T-helper 2 cell treated with Interferon-gamma antibody and Interleukin-4, amounts not matched to agents 100 ng/mL and 5 ng/mL, for 36 hours (primary cell): ENCODE data around the gene ZNF652. TPM values are rescaled to one million over a fixed set of nuclear protein-coding genes. Genes with fewer than 3 reads are reported as not detected.
"Not testable (repeated sequence)": the region's sequence is repeated elsewhere in the genome, so short reads cannot be mapped to it uniquely, and the experiment has no call there.

Source experiments
- intact Hi-C: fragments of 100-400 bp; cut with micrococcal nuclease; formaldehyde crosslinking; loops from one replicate; pipeline ENCODE4 v1.15.1; 2023
- total RNA-seq: library from RNA; stranded (reverse); gene quantifications from 2 replicates; pipeline ENCODE4 v1.2.3, GENCODE V29; 2022

Gene ZNF652
- total RNA-seq, 1 donor from 2014 or later, result 22.0 TPM

DNA sequence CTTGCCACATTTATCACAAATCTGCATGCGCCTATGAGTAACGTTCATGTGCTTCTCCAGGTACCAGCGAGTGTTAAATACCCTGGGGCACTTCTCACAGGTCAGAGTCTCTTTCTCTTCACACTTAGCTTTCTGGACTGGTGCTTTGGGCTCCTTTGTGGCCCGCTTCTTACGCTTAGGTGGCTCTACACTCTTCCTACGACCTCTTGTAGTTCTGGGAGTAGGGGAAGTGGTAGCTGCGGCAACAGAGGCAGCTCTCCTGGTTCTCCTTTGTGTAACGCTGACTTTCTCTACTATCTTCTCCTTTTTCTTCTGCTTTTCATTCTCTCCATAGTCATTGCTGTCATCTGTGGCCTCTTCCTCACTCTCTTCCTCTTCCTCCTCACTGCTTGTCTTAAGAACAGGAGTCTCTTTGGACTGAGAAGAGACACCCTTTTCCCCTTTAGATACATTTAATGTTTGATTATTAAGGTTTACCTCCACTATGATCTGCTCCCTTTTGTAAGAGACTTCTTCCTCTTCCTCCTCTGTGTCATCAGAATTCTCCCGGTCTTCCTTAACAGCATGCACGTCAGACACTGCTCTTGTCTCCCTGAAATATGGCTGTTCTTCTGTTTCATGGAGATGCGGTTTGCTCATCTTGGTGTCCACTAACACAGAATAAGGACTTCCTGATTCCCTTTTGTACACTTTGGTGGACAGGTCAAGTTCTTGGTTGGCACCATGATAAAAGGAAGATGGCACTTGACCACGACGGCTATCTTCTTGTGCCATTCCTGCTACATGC is 45.0 kb downstream of the ZNF652 start:
- intact Hi-C loops, result no loop called here

DNA sequence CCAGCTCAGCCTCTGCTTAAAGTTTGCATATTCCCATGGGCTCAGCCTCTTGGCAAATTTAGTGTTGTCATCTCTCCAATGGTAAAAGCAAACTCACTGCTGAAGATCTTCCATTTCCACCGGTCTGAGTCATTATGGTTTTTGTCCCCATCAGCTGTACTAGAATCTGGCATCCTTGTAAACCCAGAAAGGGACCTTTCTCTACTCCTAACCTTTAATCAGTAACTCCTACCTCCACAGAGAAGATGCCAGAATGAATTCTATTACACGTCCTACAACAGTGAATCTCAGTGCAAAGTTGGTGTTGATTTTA is 45.8 kb downstream of the ZNF652 start:
- intact Hi-C loops, result no loop called here

DNA sequence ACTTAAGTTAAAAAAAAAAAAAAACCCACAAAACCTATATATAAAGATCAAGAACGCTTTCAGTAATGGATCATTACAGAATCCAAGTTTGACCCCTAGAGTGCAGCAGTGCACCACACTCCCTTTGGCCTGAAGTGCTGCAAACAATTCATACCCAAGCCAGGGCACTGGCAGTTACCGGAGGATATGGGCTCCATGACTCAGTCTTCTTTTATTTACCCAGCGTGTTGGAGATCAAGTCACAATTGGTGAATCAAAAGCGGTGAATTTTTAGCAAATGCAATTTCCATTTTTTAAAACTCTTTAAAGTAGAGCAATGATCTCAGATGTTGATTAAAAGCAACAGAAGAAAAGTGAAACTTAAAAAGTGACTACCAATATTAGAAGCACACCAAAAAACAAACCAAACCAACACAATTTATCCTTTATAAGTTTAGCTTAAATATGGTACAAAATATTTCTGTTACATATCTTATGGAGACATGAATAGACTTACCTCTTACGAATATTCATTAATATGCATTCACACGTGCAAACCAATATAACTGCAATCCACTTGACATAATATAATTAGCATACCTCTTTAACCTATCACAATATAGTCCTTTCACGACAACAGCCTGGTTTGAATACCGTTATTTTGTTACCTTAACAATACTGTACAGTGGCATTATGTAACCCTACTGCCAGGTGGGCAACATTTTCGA is 46.3 kb downstream of the ZNF652 start:
- intact Hi-C loops, result loop anchor here (1.0 to 2.0 kb wide), 3 partner anchors 27 to 80 kb away; no protein-coding TSS in a partner anchor

DNA sequence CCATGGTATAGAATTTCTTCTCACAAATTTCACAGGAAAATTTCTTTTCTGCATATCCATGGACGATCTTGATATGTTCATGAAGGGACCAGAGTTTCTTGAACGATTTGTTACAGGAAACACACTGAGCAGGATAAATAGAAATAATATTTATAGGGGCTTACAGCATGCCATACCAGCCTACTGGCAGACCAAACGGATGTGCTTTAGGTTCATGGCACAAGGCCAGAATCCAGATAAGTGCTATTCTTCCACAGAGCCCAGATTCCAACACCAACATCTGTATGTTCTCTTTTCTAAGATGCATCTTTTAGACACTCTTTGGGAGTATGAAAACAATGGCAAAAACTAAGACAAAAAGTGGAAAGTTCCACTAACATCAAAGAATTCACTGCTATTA is 49.3 kb downstream of the ZNF652 start:
- intact Hi-C loops, result no loop called here

DNA sequence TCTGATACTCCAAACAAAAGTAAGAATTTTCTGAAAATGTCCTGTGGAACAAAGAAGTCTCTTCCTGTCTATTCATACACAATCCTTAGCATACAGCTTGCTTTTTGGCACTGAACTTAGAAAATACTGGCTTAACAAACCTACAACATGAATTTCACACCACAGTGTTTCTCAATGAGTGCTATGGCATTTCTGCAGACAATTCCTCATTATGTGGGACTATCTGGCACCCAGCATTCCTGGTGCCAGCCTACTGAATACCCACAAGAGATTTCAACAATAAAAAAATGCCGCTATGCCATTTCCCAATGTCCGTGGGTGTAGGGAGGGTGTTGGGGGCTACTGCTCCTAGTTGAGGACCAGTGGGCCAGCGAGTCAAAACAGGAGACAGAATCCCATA is 62.1 kb downstream of the ZNF652 start:
- intact Hi-C loops, result no loop called here

DNA sequence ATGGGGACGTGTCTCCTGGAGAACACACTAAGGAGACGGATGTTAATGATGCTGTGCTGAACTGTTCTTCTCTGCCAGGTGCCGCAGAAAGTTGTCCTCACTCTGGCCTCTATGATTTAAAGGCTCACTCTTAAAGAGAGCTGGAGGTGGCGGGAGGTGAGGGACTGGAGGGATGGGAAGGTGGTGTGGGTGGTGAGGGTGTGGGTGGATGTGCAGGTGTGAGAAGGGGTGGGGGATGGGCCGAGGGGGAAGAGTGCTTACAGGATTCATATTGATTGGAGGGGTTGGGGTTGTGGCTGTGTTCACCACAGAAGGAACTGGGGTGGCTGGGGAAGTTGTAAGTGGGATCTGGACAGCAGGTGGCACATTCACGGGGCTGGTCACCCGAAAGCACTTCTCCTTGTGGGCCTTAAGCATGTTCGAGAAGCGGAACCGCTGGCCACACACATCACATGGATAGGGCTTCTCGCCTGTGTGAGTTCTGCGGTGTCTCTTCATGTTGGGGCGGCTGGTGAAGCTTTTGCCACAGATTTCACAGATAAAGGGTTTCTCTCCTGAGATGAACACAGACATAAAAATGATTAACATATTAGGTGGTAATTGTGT is 63.6 kb downstream of the ZNF652 start:
- intact Hi-C loops, result no loop called here

DNA sequence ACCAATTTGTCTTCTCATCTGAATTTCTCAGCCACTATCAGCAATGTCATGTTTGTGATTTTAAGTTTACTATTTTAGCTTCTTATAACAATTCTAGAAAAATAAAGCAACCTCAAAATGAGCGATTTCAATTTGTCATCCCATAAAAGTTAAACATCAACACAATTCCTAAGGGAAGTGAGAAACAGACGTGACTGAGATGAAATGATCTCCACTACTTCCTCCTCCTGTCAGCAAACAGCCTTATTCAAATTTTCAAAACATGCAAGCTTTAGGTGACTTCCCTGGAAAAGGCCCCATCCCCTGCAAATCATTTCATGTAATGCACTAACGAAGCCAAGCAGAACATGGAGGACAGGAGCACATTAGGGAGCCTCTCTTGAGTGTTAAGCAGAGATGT is 64.9 kb downstream of the ZNF652 start:
- intact Hi-C loops, result no loop called here

DNA sequence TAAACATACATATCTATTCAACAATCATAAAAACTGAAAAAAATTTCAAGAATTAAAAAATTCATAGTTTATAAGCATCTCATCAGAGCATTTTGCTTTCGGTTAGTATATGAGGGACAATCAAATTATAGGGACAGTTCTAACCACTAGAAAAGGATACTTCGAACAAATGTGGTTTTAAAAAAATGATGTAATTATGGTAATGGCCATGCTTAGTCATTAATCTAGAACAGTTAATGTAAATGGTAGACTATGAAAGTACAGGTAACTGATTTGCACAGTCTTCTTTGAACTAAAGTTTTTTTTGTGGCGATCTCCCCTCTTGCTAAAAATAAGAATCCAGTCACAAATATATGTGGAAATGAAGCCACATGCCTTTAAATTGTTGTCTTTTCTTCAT is 67.9 kb downstream of the ZNF652 start:
- intact Hi-C loops, result no loop called here

DNA sequence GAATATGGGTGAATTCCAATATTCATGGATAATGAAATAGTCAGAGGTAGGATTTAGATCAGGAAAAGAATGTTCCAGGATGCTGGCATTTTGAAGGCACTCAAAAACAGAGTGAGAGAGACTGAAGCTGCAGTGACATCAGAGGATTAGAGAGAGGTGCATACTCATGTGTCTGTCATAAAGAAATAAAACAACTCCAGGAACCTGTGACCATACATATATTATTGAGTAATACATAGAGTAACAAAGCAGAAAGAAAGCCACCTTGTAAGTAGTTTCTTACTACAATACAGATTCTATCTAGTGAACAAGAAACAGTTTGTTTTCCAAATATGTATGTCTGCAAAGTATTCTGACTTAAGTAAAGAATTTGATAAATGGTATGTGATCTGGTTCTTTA is 69.1 kb downstream of the ZNF652 start:
- intact Hi-C loops, result no loop called here

DNA sequence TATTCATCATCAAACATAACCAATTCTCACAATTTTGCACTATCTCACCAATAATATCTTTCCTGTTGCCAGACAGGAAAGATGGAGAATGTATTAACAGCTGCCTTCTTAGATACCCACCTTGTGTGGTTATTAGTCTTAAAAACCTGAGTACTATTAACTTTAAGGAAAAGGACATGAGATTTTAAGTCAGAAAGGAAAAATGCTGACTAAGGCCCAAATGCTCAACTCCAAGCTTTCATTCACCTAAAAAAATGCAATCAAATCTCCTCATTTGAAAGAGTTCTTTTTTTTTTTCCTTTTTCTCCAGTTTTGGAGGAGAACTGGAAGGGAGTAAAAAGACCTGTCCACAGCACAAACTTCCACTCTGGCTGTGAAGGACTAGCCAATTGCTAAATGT is 70.1 kb downstream of the ZNF652 start:
- intact Hi-C loops, result no loop called here

DNA sequence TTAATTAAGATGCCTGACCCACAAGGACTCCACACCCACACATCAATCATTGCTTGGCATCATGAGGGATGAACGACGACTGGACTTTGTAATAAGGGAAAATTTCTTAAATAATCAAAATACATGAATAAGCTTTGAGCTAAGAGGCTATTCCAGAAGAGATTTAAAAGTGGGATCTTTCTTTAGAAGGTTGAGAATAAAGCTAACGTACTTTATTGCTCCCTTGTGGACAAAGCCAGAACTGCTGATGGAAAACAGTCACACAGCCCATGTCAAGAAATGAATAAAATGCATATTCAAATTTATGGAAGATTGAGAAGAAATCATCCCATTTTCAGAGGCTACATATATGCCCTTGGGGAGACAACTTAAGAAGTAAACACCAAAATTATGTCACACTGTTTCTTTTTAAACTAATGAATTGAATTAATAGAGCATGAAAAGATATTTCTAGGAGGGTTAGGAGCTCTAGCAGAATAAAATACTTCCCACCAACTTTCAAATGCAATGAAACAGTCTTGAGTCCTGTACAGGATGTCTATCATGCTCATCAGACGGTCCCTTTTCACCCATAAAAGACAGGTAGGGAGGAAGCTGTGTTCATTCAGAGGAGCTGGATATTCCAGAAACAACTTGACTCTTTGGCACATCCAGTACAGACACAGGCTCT is 71.2 kb downstream of the ZNF652 start:
- intact Hi-C loops, result no loop called here

DNA sequence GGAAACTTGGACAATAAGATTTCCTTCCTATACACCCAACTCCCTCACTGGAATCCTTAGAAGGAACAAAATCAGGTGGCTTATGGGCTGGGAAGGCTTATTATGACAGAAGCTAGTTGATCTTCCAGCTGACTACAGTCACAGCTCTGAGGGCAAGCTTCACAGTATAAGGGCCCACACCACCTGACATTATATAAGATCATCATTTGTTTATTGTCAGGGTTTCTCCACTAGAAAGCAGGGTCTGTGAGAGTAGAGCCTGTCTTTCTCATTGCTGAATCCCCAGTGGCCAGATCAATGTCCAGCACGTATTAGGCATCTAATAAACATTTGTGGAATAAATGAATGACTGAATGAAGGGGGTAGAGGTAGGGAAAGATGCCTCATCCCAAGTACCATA is 73.7 kb downstream of the ZNF652 start:
- intact Hi-C loops, result no loop called here

DNA sequence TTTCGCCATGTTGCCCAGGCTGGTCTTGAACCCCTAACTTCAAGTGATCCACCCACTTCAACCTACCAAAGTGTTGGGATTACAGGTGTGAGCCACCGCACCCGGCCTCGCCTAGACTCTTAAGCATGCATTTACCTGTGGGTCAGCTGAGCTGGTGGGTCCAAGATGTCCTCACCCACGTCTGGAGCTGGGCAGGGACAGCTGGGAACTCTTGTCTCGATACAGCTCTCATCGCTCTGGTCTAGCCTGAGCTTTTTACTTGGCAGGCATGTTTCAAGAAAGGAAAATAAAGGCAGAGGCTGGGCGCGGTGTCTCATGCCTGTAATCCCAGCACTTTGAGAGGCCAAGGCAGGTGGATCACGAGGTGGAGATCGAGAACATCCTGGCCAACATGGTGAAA is 74.6 kb downstream of the ZNF652 start:
- intact Hi-C loops, result no loop called here

DNA sequence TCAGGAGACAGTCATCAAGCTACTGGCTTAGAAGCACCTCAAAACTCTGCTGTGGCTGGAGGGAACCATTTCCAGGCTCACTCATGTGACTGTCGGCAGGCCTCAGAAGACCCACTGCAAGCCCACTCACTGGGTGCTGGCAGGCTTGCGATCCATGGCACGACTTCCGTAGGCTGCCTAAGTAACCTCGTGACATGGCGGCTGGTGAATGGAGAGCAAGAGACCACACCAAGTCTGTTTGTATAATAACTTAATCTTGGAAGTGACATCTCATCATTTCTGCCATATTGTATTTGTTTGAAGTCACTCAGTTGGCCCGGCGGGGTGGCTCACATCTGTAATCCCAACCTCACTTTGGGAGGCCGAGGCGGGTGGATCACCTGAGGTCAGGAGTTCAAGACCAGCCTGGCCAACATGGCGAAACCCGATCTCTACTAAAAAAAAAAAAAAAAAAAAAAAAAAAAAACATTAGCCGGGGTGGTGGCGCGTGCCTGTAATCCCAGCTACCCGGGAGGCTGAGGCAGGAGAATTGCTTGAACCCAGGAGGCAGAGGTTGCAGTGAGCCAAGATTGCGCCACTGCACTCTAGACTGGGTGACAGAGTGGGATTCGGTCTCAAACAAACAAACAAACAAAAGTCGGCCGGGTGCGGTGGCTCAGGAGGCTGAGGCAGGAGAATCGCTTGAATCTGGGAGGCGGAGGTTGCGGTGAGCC is 75.6 kb downstream of the ZNF652 start:
- intact Hi-C loops, result not testable (repeated sequence)

DNA sequence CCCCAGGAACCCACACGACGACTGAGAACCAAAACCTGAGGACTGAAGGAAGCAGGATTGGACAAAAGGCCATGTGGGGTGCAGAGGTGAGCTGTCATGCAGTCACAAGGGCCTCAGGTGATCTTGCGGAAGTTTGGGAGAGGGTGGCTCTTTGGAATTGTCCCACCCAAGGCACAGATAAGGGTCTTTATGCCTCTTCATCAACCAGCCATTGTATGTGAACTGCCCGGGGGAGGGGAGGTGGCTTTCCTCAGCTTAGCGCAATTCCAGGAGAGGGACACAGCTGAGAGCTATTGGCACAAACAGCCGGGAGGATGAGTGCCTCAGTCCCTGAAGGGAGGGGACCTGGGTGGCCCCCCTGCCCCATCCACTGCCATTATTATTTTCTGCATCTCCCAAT is 76.3 kb downstream of the ZNF652 start:
- intact Hi-C loops, result no loop called here

DNA sequence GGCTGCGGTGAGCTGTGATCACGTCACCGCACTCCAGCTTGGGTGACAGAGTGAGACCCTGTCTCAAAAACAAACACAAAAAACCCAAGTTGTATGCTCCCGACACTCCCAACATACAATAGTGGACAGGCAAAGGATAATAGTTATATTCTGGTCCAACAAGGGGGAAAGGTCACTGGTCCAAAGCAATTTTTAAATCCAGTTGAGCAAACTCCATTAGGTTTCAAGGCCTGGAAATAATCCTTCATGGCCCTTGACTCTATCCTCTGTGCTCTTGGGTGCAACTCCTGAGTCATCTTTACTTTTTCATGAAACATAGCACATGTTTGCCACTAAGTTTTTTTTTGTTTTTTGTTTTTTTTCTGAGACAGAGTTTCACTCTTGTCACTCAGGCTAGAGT is 81.1 kb downstream of the ZNF652 start:
- intact Hi-C loops, result no loop called here

DNA sequence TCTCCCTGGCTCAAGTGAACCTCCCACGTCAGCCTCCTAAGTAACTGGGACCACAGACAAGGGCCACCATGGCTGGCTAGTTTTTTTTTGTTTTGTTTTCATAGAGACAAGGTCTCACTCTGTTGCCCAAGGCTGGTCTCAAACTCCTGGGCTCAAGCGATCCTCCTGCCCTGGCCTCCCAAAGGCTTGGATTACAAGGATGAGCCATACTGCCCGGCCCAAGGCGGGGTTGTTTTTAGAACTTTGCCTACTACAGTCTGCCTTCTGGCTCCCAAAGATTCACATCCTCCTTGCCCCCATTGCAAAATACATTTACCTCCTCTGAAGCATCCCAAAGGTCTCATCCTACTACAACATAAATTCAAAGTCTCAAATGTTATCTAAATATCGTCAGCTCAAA is 82.0 kb downstream of the ZNF652 start:
- intact Hi-C loops, result no loop called here

DNA sequence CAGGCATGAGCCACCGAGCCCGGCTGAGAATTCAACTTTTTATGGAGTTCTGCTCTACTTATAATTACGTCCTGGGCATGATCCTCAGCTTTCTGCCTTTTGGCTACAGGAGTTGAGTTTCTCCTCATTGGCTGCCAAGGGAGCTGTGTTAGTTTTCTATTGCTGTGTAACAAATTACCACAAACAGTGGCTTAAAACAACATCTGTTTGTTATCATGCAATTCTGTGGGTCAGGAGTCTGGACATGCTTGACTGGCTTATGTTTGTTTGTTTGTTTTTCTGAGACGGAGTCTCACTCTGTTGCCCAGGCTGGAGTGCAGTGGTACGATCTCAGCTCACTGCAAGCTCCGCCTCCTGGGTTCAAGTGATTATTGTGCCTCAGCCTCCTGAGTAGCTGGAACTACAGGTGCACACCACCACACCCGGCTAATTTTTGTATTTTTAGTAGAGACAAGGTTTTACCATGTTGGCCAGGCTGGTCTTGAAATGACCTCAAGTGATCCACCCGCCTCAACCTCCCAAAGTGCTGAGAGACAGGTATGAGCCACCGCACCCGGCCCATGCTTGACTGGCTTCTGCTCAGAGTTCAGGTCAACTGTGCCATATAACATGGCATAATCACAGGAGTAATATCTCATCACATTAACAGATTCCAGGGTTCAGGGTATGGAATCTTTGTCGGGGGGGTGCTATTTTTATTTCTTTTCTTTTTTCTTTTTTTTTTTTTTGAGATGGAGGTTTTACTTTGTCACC is 82.6 kb downstream of the ZNF652 start:
- intact Hi-C loops, result not testable (repeated sequence)

DNA sequence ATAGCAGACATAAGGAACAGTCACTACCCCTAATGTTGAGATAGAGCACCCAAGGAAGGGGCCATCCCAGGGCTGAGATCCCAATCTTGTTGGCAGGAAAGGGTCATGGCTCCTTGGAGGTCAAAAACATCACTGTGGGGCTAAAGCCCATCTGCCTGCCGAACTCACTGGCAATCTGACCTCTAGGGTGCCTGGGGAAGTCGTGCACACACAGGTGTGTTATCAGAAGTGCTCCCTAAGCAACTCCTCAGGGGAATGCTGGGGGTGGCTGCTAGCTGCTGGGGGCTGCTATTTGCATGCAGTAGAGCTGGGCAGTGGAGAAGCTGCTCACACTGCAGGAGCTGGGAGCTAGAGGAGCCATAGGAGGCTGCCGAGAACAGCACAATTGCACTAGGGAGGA is 84.0 kb downstream of the ZNF652 start:
- intact Hi-C loops, result no loop called here

DNA sequence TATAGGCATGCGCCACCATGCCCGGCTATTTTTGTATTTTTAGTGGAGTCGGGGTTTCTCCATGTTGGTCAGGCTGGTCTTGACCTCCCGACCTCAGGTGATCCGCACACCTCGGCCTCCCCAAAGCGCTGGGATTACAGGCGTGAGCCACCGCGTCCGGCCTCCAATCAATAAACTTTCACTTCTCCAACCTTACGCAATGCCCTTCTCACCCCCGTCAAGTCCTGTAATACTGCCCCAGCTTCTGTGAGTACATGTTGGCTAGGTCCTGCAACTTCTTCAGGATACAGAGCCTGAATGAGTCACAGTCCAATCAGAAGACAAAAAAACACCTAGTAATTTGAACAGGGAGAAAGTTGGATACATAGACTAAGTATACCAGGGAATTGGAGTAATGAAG is 84.4 kb downstream of the ZNF652 start:
- intact Hi-C loops, result no loop called here

DNA sequence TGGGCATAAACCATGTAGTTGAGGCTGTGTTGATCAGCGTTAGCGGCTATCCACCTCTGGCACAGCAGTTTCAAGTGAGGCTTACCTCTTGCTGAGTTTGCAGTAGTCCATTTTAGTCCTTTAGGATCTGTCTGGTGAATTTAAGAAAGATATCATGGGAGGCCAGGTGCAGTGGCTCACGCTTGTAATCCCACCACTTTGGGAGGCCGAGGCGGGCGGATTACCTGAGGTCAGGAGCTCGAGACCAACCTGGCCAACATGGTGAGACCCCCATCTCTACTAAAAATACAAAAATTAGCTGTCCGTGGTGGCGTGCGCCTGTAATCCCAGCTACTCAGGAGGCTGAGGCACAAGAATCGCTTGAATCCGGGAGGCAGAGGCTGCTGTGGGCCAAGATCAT is 86.1 kb downstream of the ZNF652 start:
- intact Hi-C loops, result not testable (repeated sequence)
